Hematopoietic multipotent progenitor cell treated with erythropoietin and hydrocortisone succinate and interleukin-3 and kit ligand, for 6 days (in vitro differentiated cells): ENCODE measurements around the gene TRIM40.

Source experiments
- DNase-seq: peaks from one replicate; pipeline ENCODE4 v3.0.0-alpha.2; 2015

The TRIM40 gene

DNA sequence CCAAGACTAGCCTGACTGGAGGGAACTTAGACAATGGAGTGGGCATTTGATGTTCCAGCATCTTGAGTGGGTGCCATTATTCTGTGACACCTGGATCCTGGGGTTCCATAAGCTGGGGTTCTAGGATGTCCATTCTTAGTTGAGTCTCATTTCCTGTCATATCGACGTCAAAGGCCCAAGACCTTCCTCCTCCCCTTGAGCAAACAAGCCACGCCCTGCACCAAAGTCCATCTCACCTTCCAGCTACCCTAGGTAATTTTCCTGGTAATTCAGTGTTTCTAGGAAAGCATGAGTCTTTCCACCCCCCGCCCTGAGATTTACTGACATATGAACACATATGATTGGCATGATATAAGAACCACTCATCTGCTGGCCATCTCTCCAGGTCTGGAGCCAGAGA lies at the start of gene TRIM40:
TSS of gene TRIM40 (plus strand) at position 384 of the 400 bp plus-strand sequence. CDS start 897 bp downstream, outside the sequence.
- no peak for DNase-seq

DNA sequence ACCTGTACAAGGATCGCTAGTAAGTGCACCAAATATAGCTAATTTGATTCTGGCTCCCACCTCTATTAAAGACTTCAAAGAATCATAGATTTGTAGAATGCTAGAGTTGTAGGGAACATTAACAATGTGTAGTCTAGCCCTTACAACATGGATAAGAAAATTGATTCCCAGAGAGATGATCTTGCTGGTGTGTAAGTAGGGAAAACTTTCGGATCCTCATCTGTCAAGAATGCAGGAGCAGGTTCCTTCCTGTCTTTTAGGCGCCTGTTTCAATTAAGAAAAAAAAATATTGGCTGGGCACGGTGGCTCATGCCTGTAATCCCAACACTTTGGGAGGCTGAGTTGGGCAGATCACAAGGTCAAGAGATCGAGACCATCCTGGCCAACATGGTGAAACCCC lies 48.1 kb upstream of the TRIM40 start:
- DNase-seq = no peak

DNA sequence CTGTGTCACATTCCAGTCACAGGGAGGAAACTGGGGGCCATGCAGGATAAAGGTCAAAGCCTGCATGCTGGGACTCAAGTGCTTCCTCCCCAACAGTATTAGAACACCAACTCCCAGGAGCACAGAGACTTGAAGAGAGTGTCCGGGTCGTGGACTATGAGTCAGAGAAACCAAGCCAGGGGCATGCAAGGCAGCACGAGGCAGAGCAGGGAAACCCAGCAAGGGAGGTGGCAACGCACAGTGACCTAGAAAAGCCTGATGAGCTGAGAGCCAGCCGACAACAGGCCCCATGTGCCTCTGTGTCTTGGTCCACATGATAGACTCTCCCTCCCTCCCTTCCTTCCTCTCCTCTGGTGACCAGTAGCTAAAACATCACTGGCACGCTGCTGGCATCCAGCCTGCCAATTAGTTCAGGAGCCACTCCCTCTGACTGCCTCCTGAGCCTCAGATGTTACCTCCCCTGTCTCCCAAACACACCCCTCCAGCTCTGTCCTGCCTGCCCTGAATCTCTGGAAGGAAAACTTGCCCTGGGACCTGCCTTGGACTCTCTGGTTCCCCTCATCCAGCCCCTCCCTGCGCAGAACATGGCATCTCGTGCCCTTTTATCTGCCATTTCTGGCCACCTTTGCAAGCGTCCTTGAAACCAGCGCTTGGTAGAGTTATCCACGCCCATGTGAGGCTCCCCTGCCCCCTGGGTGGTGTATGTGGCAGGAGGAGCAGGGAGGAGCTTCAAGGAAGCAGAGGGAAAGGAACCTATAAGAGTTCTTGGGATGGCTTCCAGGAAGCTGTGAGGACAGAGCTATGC lies 44.2 kb upstream of the TRIM40 start:
- no peak for DNase-seq

DNA sequence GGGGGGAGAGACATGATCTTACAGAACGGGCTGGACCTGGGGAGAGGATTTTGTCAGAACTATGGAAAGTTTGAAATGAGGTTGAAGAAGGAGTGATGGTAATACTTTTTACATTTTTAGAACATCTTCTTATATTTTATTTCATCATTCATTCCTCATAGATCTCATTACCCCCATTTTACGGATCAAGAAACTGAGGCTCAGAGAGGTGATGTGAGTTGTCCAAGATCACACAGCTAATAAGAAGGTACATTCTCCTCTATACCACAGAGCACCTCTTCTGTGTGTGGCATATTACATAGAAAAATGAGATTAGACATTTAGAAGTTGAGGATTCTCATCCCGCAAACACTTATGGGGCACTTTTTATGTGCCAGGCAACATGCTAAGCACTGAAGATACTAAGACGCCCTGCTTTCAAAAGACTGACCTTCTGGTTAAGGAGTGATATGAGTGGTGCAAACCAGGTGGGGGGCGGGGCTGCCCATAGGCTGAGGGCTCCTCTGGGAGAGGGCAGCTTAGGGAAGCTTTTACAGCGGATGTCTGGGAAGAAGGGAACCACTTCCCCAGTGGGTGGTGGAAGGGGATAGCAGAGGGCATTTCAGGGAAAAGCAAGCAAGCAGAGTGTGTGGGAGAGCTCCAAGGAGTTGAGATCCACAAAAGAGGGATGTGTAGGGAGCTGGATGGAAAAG lies 42.9 kb upstream of the TRIM40 start:
- no peak for DNase-seq

DNA sequence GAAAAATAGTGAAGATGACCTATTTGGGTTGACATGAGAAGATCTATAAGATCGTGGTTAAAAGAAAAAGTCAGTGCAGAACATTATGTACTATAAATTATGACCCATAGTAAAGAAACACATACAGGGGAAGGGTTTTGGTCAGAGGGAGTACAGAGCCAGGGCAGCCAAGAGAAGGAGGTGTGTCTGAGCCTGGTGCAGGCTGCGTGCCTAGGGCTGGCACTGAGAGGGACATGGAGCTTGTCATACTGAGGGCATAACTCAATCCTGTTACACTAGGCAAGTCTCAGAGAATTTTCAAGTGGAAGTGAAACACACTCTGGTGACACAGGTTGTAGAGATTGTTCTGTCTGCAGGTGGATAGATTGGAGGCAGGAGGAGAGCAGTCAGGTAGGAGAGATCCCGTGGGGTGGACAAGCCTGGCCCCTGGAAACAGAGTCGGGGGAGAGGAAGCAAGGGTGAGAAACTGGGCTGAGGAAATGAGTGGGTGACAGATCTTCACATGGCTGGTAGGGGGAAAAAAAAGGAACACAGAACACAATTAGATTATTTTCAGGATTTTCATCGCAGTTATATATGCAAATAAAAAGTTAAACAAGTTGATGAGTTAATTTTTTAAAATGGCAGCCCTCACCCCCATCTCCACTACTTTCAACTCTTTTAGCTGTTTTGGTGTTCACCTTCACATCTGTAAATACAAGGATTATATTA lies 41.8 kb upstream of the TRIM40 start:
- DNase-seq = no peak

GRCh38 chr6:30096829-30097228 lies 39.1 kb upstream of the TRIM40 start:
- DNase-seq = no peak

DNA sequence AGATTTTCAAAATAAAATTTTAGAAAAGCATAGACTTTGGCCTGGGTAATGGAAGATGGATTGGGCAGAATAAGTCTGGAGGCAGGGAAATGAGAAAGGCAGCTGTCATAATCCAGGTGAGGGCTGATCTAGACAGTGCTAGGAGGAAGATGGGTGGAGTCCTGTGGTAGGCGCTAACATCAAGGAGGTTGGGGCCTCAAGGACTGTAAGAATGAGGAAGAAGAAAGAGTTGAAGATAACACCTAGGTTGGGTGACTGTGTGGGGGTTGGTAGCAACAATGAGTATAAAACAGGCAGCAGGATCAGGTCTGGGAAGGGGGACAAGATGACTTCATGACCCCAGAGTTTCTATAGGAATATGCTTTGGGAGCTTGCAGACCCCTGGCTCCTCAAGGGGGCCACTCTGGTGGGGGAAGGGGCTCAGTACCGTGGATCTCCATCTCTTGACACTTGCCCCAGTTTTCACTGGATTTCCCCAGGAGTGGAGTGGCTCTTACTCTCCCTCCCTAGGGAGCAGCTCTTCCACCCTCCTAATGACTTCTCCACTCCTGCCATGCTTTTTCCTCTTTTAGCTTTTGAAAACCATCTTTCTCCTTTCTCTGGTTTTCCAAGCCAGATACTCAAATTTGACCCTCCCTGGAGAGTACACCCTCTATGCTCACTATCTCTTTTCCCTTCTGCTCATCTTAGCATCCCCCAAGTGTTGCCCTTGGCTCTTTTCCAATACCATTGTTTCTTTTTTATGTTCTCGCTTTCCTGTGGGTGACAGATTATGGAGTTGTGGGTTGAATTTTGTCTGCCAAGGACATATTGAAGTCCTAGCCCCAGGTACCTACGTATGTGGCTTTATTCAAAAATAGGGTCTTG lies 37.8 kb upstream of the TRIM40 start:
- peak; percentile 74 for DNase-seq

- no peak for DNase-seq
Measured at GRCh38 chr6:30100154-30100553, 35.8 kb upstream of the TRIM40 start.

GRCh38 chr6:30100585-30101443 lies 35.1 kb upstream of the TRIM40 start:
- DNase-seq = peak; percentile 15

GRCh38 chr6:30101444-30102413 lies 34.2 kb upstream of the TRIM40 start:
- DNase-seq = peak; percentile 84

- no peak for DNase-seq
Measured at GRCh38 chr6:30102414-30102969, 33.4 kb upstream of the TRIM40 start.

DNA sequence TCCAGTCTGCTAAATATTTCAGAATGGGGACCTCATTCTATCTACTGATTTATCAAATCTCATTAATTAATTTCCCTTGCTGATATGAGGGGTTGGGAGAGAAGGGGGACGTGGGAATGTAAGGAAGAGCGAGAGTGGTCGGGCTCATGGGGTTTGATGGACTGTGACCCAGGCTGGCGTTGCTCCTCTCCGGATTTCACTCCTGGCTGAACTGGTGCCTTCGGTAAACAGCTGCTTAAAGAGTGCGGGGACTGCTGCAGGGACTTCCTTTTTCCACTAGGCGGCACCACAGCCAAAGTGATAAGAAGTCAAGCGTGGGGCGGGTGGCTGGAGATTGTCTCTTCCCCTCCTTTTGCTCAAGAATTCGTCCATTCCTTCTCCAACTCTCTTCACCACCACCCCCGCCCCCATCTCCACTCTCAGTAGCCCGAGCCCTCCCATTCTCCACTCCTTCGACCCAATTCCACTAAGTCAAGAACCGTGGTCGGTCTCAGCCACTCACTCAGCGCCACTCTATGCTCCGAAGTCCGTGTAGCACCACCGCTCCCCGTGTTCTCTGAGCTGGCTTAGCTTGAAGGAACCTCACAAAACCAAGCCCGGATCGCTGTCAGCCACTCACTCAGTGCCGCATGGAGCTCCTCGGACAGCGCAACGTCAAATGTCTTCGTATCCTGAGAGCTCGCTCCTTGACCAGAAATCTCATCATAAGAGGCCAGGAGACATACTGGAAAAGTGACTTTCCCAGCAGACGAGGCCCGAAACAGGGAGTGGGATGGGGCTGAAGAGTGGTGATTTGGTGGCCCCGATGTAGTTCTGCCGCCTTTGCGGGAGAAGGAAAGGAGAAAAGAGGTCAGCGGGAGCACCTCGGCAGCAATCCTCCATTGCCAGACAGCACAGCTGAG lies 32.7 kb upstream of the TRIM40 start:
- peak; percentile 95 for DNase-seq

DNA sequence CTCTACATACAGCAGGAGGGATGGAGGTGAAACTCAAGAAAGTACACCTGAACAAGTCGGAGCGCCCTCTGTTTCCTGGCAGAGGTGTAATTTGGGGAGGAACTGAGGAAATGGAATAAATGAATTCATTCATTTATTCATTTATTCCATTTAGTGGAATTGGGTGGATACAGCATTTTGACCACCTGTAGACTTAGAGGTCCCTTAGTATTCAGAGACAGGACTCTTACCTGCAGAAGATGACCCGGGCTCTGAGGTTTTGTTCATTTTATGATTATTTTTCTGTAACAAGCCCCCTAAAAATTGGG lies 32.1 kb upstream of the TRIM40 start:
- no peak for DNase-seq

DNA sequence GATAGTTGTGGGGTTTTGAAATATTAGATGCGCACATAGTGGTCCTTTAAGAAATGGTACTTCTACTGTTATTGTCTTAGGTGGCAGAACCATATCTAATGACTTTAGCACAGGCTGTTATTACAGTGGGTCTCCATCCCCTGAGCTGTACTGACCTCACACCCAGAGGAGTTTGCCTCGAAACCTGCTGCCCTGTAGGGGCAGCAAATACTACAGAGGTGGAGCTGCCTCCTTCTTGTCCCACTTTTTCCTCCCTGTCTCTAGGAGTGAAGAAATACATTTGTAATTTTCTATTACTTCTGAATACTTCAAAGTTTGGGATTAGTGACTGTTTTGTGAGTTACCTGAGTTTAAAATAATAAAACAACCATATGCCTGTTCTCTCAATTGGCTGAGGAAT lies 31.3 kb upstream of the TRIM40 start:
- DNase-seq = peak; percentile 15

GRCh38 chr6:30111266-30111856 lies 24.6 kb upstream of the TRIM40 start:
- no peak for DNase-seq

DNA sequence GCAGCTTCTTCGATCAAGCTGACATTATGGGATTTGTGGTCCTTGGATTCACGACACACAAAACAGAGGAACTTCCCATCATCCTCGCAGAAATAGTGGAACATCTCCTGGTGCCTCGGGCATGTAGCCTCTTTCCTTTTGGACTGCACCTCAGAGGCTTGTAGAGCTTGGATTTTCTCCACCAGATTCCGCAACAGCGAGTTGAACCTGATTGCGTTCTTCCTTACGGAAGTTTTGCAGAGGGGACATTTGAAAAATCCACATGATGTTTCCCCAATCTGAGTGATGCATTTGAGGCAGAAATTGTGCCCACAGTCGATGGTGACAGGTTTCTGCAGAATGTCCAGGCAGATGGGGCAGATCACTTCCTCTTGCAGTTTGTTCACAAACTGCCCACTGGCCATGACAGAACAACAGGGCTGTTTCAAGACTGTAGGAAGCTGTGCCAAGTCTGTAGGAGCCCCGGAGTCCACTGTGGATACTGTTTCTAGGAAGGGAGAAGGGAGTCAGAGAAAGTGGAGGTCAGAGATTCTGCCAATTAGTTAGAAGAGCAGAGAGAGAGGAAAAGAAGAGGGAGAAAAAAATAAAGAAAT lies 23.4 kb upstream of the TRIM40 start:
- DNase-seq = no peak

- DNase-seq = no peak
Measured at GRCh38 chr6:30113003-30113759, 22.8 kb upstream of the TRIM40 start, which contains the start of gene TRIM31. Gene TRIM31, minus strand, starts transcription at chr6:30113090. Its CDS starts 285 bp downstream, at chr6:30112805.
